ENCODE measurements around the gene MAGI3.

DNA sequence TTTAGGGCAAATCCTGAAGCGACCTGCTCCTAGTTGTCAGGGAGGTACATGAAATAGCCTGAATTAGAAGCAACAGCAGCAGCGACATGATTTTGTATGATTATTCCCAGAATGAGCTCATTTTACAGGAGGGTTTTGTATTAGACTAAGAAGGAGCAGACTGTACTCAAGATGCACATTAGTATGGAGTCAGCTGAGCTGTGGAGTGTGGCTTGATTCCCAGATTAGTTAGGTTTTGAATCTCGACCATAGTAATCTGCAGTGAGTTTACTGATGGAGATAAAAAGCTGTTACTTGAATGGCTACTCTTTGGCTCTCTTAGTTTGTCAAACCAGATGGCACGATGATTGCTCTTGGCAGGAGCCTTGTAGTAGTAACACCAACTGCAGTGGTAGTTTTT, 225.8 kb downstream of the MAGI3 start:
- TF ChIP-seq CTCF (IDR thresholded peaks at IDR 0.05; ENCODE audit: low read depth, low read length): no peak
- no peak for TF ChIP-seq EZH2phosphoT487 (IDR thresholded peaks at IDR 0.05; ENCODE audit: low read depth)

Measured in OCI-LY3 (cell line).